PFSK-1 (cell line): ENCODE results near the gene NAPSA.

Experiments used
- FOXP2 ChIP-seq: optimal IDR thresholded peaks from 2 replicates; pipeline ENCODE3; 2011; ENCODE audit warnings: borderline replicate concordance, control low read depth, inconsistent platforms; ENCODE audit not compliant: insufficient read depth; ENCODE audit errors: extremely low read length, extremely low read depth
- POLR2AphosphoS5 ChIP-seq: IDR thresholded peaks from 2 replicates; pipeline ENCODE4 v1.6.1; 2012; ENCODE audit warnings: low read depth, mild to moderate bottlenecking, control low read depth, low read length, moderate library complexity
- REST ChIP-seq, 2 experiments: IDR thresholded peaks; 2 replicates each; pipeline versions ENCODE4 v1.6.1 to v1.8.0; 2011 to 2012; ENCODE audit warnings: low read depth in 2 of 2, low read length in 2 of 2, control low read depth in 1 of 2, inconsistent platforms in 1 of 2, mild to moderate bottlenecking in 1 of 2, moderate library complexity in 1 of 2; ENCODE audit not compliant: insufficient read depth in 1 of 2
- SIN3A ChIP-seq: IDR thresholded peaks from 2 replicates; pipeline ENCODE4 v1.6.1; 2012; ENCODE audit warnings: mild to moderate bottlenecking, low read length, moderate library complexity, borderline replicate concordance; ENCODE audit not compliant: insufficient read depth
- TAF1 ChIP-seq: IDR thresholded peaks from 2 replicates; pipeline ENCODE4 v1.6.1; 2012; ENCODE audit warnings: low read length, control low read depth, borderline replicate concordance; ENCODE audit not compliant: insufficient read depth

Gene NAPSA

DNA sequence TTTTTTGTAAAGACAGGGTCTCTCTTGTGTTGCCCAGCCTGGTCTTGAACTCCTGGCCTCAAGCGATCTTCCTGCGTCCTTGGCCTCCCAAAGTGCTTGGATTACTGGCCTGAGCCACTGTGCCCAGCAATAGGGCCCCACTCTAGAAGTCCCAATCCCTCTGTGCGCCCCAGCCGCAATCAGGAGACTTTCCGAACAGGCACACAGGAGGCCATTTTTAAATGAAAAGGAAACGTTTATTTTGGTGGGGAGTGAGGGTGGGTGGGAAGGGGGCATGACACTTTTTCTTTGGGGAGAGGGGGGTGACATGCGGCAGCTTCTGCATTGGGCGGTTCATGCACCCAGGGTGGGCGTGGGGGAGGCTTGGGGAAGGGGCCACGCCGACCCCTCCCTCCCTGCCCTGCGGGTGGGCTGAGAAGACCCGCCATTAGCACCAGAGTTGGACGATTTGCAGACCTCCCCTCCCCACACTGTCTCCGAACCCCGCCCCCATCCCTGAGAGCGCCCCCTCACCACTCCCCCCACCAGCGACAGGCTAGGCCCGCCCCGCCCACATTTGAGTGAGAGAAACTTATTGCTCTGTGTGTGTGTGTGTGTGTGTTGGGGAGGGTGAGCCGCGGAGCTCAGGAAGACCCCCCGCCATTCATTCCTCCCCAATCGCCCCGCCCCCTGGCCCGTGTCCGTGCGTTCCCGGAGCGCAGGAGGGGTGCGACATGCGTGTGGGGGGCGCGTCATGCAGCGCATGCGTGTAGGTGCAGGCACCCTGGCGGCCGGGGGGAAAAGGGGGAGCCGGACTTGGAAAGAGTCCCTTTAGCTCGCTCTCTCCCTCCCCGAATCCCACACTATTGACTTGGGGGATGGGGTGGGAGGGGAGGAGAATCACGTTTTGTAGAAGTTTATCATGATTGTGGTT is 53.5 kb downstream of the NAPSA start:
- TF ChIP-seq SIN3A (no peak), POLR2AphosphoS5 (0 out of 2 replicates have a peak, but pooled peaks have one; percentile 13)

- TF ChIP-seq REST (IDR thresholded peaks at IDR 0.05; ENCODE audit: insufficient read depth in 1 of 2, low read depth in 2 of 2, low read length in 2 of 2) (no peak), POLR2AphosphoS5 (no peak), SIN3A (no peak), FOXP2 (no peak), TAF1 (no peak)
These were observed 54.5 kb downstream of the NAPSA start for GRCh38 chr19:50310759-50311465.

DNA sequence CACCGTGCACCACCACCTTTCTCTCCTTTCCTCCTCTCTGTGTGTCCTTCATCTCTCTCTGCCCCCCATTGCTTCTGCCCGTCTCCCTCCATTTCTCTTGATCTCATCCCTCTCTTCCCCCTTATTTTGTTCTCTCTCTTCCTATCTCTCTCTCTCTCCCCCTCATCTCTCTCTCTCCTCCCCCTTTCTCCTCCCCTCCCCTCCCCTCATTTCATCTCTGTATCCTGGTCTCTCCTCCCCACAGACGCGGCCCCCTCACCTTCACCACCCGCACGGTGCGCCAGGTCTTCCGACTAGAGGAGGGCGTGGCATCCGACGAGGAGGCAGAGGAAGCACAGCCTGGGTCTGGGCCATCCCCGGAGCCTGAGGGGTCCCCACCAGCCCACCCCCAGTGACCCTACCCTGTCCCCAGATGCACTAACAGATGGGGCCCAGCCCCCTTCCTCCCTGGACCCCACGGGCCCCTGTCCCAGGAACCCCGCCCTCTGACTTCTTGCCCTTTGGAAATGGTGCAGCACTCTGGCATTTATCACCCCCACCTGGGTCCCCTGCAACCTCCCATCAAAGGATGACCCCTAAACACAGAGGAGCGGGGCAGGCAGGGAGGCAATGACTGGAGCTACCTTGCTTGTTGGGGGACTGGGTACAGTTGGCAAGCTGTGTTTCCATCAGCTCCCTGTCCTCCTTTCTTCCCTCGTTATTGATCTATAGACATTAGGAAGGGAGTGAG is 55.9 kb downstream of the NAPSA start:
- TF ChIP-seq TAF1 (no peak), FOXP2 (no peak), REST (IDR thresholded peaks at IDR 0.05; ENCODE audit: insufficient read depth in 1 of 2, low read depth in 2 of 2, low read length in 2 of 2) (no peak), SIN3A (no peak), POLR2AphosphoS5 (no peak)

- TF ChIP-seq REST (IDR thresholded peaks at IDR 0.05; ENCODE audit: insufficient read depth in 1 of 2, low read depth in 2 of 2, low read length in 2 of 2): no peak
- no peak for TF ChIP-seq FOXP2
- TF ChIP-seq POLR2AphosphoS5: no peak
- no peak for TF ChIP-seq TAF1
These were observed 56.4 kb downstream of the NAPSA start for GRCh38 chr19:50308991-50309390.
